Naive B cell (primary cell): Measurements from ENCODE around the gene ICAM5. TPM values are rescaled to one million over a fixed set of nuclear protein-coding genes. Genes with fewer than 3 reads are reported as not detected.
A peak's percentile ranks its signal among the peaks of the same experiment; 100 is the strongest.
"Not testable (repeated sequence)": the region's sequence is repeated elsewhere in the genome, so short reads cannot be mapped to it uniquely, and the experiment has no call there.

Experiments
- ATAC-seq, 2 donors: fragments of 150-1000 bp; cut with Tn5 transposase; 2 replicates each; pipeline ENCODE4 v1.10.0; 2021; ENCODE audit warnings: low read depth in 2 of 2, mild to moderate bottlenecking in 2 of 2, moderate library complexity in 2 of 2
- DNase-seq: peaks from one replicate; pipeline ENCODE4 v3.0.0; 2022
- H3K27ac Mint-ChIP-seq, 6 donors: one replicate each; pipeline ENCODE4 v1.8.0; 2020 to 2022; ENCODE audit warnings: mild to moderate bottlenecking in 6 of 6, mixed read lengths in 6 of 6, moderate library complexity in 5 of 6, inconsistent platforms in 2 of 6
- H3K27me3 Mint-ChIP-seq, 3 donors: one replicate each; pipeline ENCODE4 v1.8.0; 2021 to 2022; ENCODE audit warnings: mixed read lengths in 3 of 3, mild to moderate bottlenecking in 1 of 3
- H3K36me3 Mint-ChIP-seq, 2 donors: one replicate each; pipeline ENCODE4 v1.8.0; 2020 to 2022; ENCODE audit warnings: mixed read lengths in 2 of 2, inconsistent platforms in 1 of 2, mild to moderate bottlenecking in 1 of 2
- H3K4me1 Mint-ChIP-seq, 3 donors: one replicate each; pipeline ENCODE4 v1.8.0; 2020 to 2022; ENCODE audit warnings: mixed read lengths in 3 of 3, inconsistent platforms in 1 of 3, mild to moderate bottlenecking in 1 of 3, moderate library complexity in 1 of 3
- H3K4me3 Mint-ChIP-seq, 8 donors: one replicate each; pipeline ENCODE4 v1.8.0; 2020 to 2022; ENCODE audit warnings: mild to moderate bottlenecking in 8 of 8, mixed read lengths in 8 of 8, moderate library complexity in 8 of 8, inconsistent platforms in 2 of 8
- H3K9me3 Mint-ChIP-seq, 7 donors: one replicate each; pipeline ENCODE4 v1.8.0; 2020 to 2022; ENCODE audit warnings: mixed read lengths in 7 of 7, mild to moderate bottlenecking in 5 of 7, inconsistent platforms in 2 of 7, moderate library complexity in 1 of 7
- polyA plus RNA-seq, 6 donors: library from polyadenylated mRNA; unstranded; fragments of 300-500 nt; fragmentation: Illumina TruSeq; gene quantifications; one replicate each; pipeline ENCODE4 v1.2.3, GENCODE V29; 2021; ENCODE audit warnings: low read depth in 6 of 6

ICAM5 gene
- polyA plus RNA-seq, 6 donors from 2014 or later, result not detected

GRCh38 chr19:10335352-10335985 is 45.7 kb downstream of the ICAM5 start:
- H3K27ac Mint-ChIP-seq, result peak overlapping the region in 1 of 6 donors; percentile 36
- ATAC-seq (no peak), DNase-seq (no peak)
- H3K36me3 Mint-ChIP-seq, result no peaks in the 10 kb centered on the region
- no peaks in the 10 kb centered on the region for H3K9me3 Mint-ChIP-seq
- H3K4me1 Mint-ChIP-seq, result peaks cover 32 to 62% (median 57%) of the 10 kb centered on the region in 3 donors
- H3K27me3 Mint-ChIP-seq, result no peaks in the 10 kb centered on the region
- peak overlapping the region in 1 of 8 donors; percentile 26 for H3K4me3 Mint-ChIP-seq

- not testable (repeated sequence) for ATAC-seq, H3K9me3 Mint-ChIP-seq, DNase-seq, H3K27me3 Mint-ChIP-seq, H3K36me3 Mint-ChIP-seq
- H3K4me3 Mint-ChIP-seq, result peak overlapping the region in 4 of 8 donors; percentile 8 to 69 (median 31)
- H3K4me1 Mint-ChIP-seq, result peaks cover 36 to 59% (median 55%) of the 10 kb centered on the region in 3 donors
- peak overlapping the region in 2 of 6 donors; percentile 33 to 34 for H3K27ac Mint-ChIP-seq
Observed at GRCh38 chr19:10336725-10337124, 47.0 kb downstream of the ICAM5 start.

- no peaks in the 10 kb centered on the region for H3K27me3 Mint-ChIP-seq
- DNase-seq (no peak), ATAC-seq (no peak)
- no peaks in the 10 kb centered on the region for H3K9me3 Mint-ChIP-seq
- peak overlapping the region; percentile 60 to 96 (median 90) for H3K27ac Mint-ChIP-seq
- H3K4me1 Mint-ChIP-seq, result peaks cover 21 to 39% (median 36%) of the 10 kb centered on the region in 3 donors
- H3K36me3 Mint-ChIP-seq, result no peaks in the 10 kb centered on the region
- H3K4me3 Mint-ChIP-seq, result peak overlapping the region; percentile 93 to 99 (median 97)
Observed at GRCh38 chr19:10338940-10339339, 49.2 kb downstream of the ICAM5 start.

GRCh38 chr19:10339380-10339960 is 49.7 kb downstream of the ICAM5 start, which contains the start of gene ICAM3:
Gene ICAM3, minus strand, starts transcription at chr19:10339624. Its CDS starts 10 bp downstream, at chr19:10339614.
- Mint-ChIP-seq H3K4me1 (peaks cover 21 to 34% (median 32%) of the 10 kb centered on the region in 3 donors), H3K4me3 (peak within 1 kb of the TSS; percentile 93 to 99 (median 97)), H3K27me3 (no peaks in the 10 kb centered on the region), H3K27ac (peak within 1 kb of the TSS; percentile 80 to 96 (median 93)), H3K9me3 (no peaks in the 10 kb centered on the region), H3K36me3 (no peaks in the 10 kb centered on the region)
- ATAC-seq (peak; percentile 99), DNase-seq (peak; percentile 71)

- Mint-ChIP-seq H3K27me3 (no peaks in the 10 kb centered on the region), H3K4me3 (peak overlapping the region; percentile 93 to 99 (median 97)), H3K27ac (peak overlapping the region in 4 of 6 donors; percentile 80 to 96 (median 93)), H3K9me3 (no peaks in the 10 kb centered on the region), H3K36me3 (no peaks in the 10 kb centered on the region), H3K4me1 (peaks cover 21 to 34% (median 32%) of the 10 kb centered on the region in 3 donors)
- ATAC-seq (no peak), DNase-seq (no peak)
Observed at GRCh38 chr19:10339977-10340376, 50.2 kb downstream of the ICAM5 start.

GRCh38 chr19:10343495-10343894 is 53.7 kb downstream of the ICAM5 start:
- H3K27ac Mint-ChIP-seq, result no peak overlapping the region
- ATAC-seq, result no peak
- no peaks in the 10 kb centered on the region for H3K27me3 Mint-ChIP-seq
- no peaks in the 10 kb centered on the region for H3K36me3 Mint-ChIP-seq
- H3K9me3 Mint-ChIP-seq, result no peaks in the 10 kb centered on the region
- peaks cover 16 to 19% (median 18%) of the 10 kb centered on the region in 3 donors for H3K4me1 Mint-ChIP-seq
- peak overlapping the region in 1 of 8 donors; percentile 59 for H3K4me3 Mint-ChIP-seq
- no peak for DNase-seq

GRCh38 chr19:10344780-10345179 is 55.0 kb downstream of the ICAM5 start:
- no peak for ATAC-seq

More at GRCh38 chr19:10344780-10345179, 55.0 kb downstream of the ICAM5 start:
- Mint-ChIP-seq H3K4me1 (peaks cover 3 to 6% (median 5%) of the 10 kb centered on the region in 3 donors), H3K4me3 (no peak overlapping the region), H3K9me3 (no peaks in the 10 kb centered on the region), H3K36me3 (no peaks in the 10 kb centered on the region), H3K27ac (no peak overlapping the region), H3K27me3 (no peaks in the 10 kb centered on the region)
- DNase-seq, result no peak

Other genes starting within 250 kb of the ICAM5 start
- gene SHFL, start 203.6 kb upstream of the ICAM5 start, polyA plus RNA-seq, result 10 to 100 TPM; 14.7 to 37.0 (median 23.8) TPM
- gene ANGPTL6, start 187.3 kb upstream of the ICAM5 start, polyA plus RNA-seq, result 1 to 10 TPM in 1 of 6 donors, under 1 TPM in 3, not detected in 2; 0.39 to 1.1 (median 0.65) TPM
- 10 to 100 TPM in 5 of 6 donors, 1 to 10 TPM in 1; 7.8 to 30.7 (median 15.1) TPM for gene PPAN, start 183.6 kb upstream of the ICAM5 start, polyA plus RNA-seq
- gene P2RY11, start 178.3 kb upstream of the ICAM5 start, polyA plus RNA-seq, result 1 to 10 TPM in 3 of 6 donors, under 1 TPM in 3; 0.69 to 1.2 (median 0.92) TPM
- 100 to 1,000 TPM; 141 to 177 (median 159) TPM for gene EIF3G, start 170.1 kb upstream of the ICAM5 start, polyA plus RNA-seq
- 10 to 100 TPM; 13.9 to 56.7 (median 31.3) TPM for gene DNMT1, start 95.0 kb upstream of the ICAM5 start, polyA plus RNA-seq
- gene S1PR2, start 58.6 kb upstream of the ICAM5 start, polyA plus RNA-seq, result under 1 TPM in 4 of 6 donors, not detected in 2; 0.06 to 0.21 (median 0.16) TPM
- 10 to 100 TPM; 23.7 to 34.3 (median 27.4) TPM for gene MRPL4, start 37.7 kb upstream of the ICAM5 start, polyA plus RNA-seq
- gene ICAM1, start 18.8 kb upstream of the ICAM5 start, polyA plus RNA-seq, result 1 to 10 TPM in 5 of 6 donors, not detected in 1; 2.5 to 4.9 (median 3.8) TPM
- gene ICAM4, start 3.0 kb upstream of the ICAM5 start, polyA plus RNA-seq, result not detected
- gene ZGLP1, start 19.9 kb downstream of the ICAM5 start, polyA plus RNA-seq, result under 1 TPM in 2 of 6 donors, not detected in 4; 0.73 to 0.86 TPM
- gene FDX2, start 26.1 kb downstream of the ICAM5 start, polyA plus RNA-seq, result 10 to 100 TPM; 12.9 to 36.6 (median 15.5) TPM
- gene RAVER1, start 43.6 kb downstream of the ICAM5 start, polyA plus RNA-seq, result 10 to 100 TPM; 12.0 to 25.0 (median 15.0) TPM
- gene ICAM3, start 49.7 kb downstream of the ICAM5 start, polyA plus RNA-seq, result 100 to 1,000 TPM; 156 to 235 (median 200) TPM
- 10 to 100 TPM; 26.1 to 67.7 (median 48.5) TPM for gene TYK2, start 90.6 kb downstream of the ICAM5 start, polyA plus RNA-seq
- gene CDC37, start 113.6 kb downstream of the ICAM5 start, polyA plus RNA-seq, result 10 to 100 TPM; 43.9 to 73.1 (median 53.9) TPM
- gene PDE4A, start 130.6 kb downstream of the ICAM5 start, polyA plus RNA-seq, result 1 to 10 TPM in 1 of 6 donors, under 1 TPM in 4, not detected in 1; 0.17 to 2.8 (median 0.25) TPM
- gene KEAP1, start 213.4 kb downstream of the ICAM5 start, polyA plus RNA-seq, result 1 to 10 TPM in 5 of 6 donors, under 1 TPM in 1; 0.18 to 9.8 (median 7.7) TPM
- under 1 TPM in 5 of 6 donors, not detected in 1; 0.24 to 0.96 (median 0.75) TPM for gene S1PR5, start 227.5 kb downstream of the ICAM5 start, polyA plus RNA-seq